ENCODE data around the gene TMCO2.

- TF ChIP-seq POLR2A (IDR thresholded peaks at IDR 0.05; ENCODE audit: low read length) (no peak), GATA1 (IDR thresholded peaks at IDR 0.05; ENCODE audit: low read depth, low read length) (no peak)
Measured at GRCh38 chr1:40241362-40241761, 6.4 kb upstream of the TMCO2 start.

Measured in erythroblast (primary cell).